ENCODE measurements around the gene ABCA7.

GRCh38 chr19:1000095-1000494 is 39.8 kb upstream of the ABCA7 start, which contains the start of gene GRIN3B:
- no peak for TF ChIP-seq FOXM1 (IDR thresholded peaks at IDR 0.05; ENCODE audit: borderline replicate concordance)
- TF ChIP-seq FOXA1 (IDR thresholded peaks at IDR 0.05): no peak
- TF ChIP-seq SP1 (IDR thresholded peaks at IDR 0.05): no peak
- TF ChIP-seq PKNOX1 (IDR thresholded peaks at IDR 0.05): no peak
- TF ChIP-seq ZNF384 (IDR thresholded peaks at IDR 0.05): no peak
- TF ChIP-seq CTBP1 (IDR thresholded peaks at IDR 0.05; ENCODE audit: borderline replicate concordance): no peak
- TF ChIP-seq FOXK2 (IDR thresholded peaks at IDR 0.05): no peak
- TF ChIP-seq TARDBP (IDR thresholded peaks at IDR 0.05): no peak
- no peak for TF ChIP-seq L3MBTL2 (conservative IDR thresholded peaks at IDR 0.05)
- TF ChIP-seq ELF4 (IDR thresholded peaks at IDR 0.05): no peak

Data from HEK293T (cell line).